IPS-11a (cell line): ENCODE data around the gene CNPY4.
A peak's percentile ranks its signal among the peaks of the same experiment; 100 is the strongest.
"Not testable (repeated sequence)": the region's sequence is repeated elsewhere in the genome, so short reads cannot be mapped to it uniquely, and the experiment has no call there.

Experiments used
- H3K4me3 ChIP-seq: one replicate; pipeline ENCODE4 v1.5.1; 2013; ENCODE audit warnings: low read depth, low read length, control low read depth

CNPY4 gene

GRCh38 chr7:100146350-100146749, 26.9 kb downstream of the CNPY4 start:
- H3K4me3 ChIP-seq, result not testable (repeated sequence)

- no peak overlapping the region for H3K4me3 ChIP-seq
These were observed 27.8 kb downstream of the CNPY4 start for GRCh38 chr7:100147278-100147677.

- no peak overlapping the region for H3K4me3 ChIP-seq
These were observed 28.8 kb downstream of the CNPY4 start for GRCh38 chr7:100148225-100148558.

GRCh38 chr7:100148559-100149328, 29.3 kb downstream of the CNPY4 start, which contains the start of gene LAMTOR4:
Gene LAMTOR4, plus strand, starts transcription at chr7:100148918. Its CDS starts 55 bp downstream, at chr7:100148973.
- peak within 1 kb of the TSS; percentile 81 for H3K4me3 ChIP-seq

- no peak overlapping the region for H3K4me3 ChIP-seq
These were observed 33.0 kb downstream of the CNPY4 start for GRCh38 chr7:100152404-100152803.

- H3K4me3 ChIP-seq, result no peak overlapping the region
These were observed 33.7 kb downstream of the CNPY4 start for GRCh38 chr7:100152937-100153666.

- no peak overlapping the region for H3K4me3 ChIP-seq
These were observed 34.5 kb downstream of the CNPY4 start for GRCh38 chr7:100153708-100154535.

- H3K4me3 ChIP-seq, result no peak overlapping the region
These were observed 35.4 kb downstream of the CNPY4 start for GRCh38 chr7:100154651-100155491.

GRCh38 chr7:100155553-100156317, 36.3 kb downstream of the CNPY4 start:
- H3K4me3 ChIP-seq, result no peak overlapping the region

GRCh38 chr7:100156331-100157068, 37.1 kb downstream of the CNPY4 start:
- no peak overlapping the region for H3K4me3 ChIP-seq

- H3K4me3 ChIP-seq, result no peak overlapping the region
These were observed 37.6 kb downstream of the CNPY4 start for GRCh38 chr7:100157069-100157333.

- H3K4me3 ChIP-seq, result peak overlapping the region; percentile 60
These were observed 38.1 kb downstream of the CNPY4 start for GRCh38 chr7:100157334-100158228.

GRCh38 chr7:100158229-100159098, 39.0 kb downstream of the CNPY4 start, which contains the start of gene TRAPPC14:
Gene TRAPPC14, minus strand, starts transcription at chr7:100158723. Its CDS starts 224 bp downstream, at chr7:100158499.
- H3K4me3 ChIP-seq, result peak within 1 kb of the TSS; percentile 60

GRCh38 chr7:100159099-100159623, 39.7 kb downstream of the CNPY4 start:
- peak overlapping the region; percentile 60 for H3K4me3 ChIP-seq

GRCh38 chr7:100160067-100160466, 40.6 kb downstream of the CNPY4 start:
- H3K4me3 ChIP-seq, result no peak overlapping the region

- H3K4me3 ChIP-seq, result no peak overlapping the region
These were observed 43.6 kb downstream of the CNPY4 start for GRCh38 chr7:100163006-100163531.

- no peak overlapping the region for H3K4me3 ChIP-seq
These were observed 44.4 kb downstream of the CNPY4 start for GRCh38 chr7:100163871-100164270.
